DMS 273 (cell line): ENCODE measurements around the gene CTTNBP2NL.
"Not testable (repeated sequence)": the region's sequence is repeated elsewhere in the genome, so short reads cannot be mapped to it uniquely, and the experiment has no call there.

ENCODE experiments used
- DNase-seq: peaks from one replicate; lab custom pipeline; 2025; ENCODE audit not compliant: unreplicated experiment; lab: John Stamatoyannopoulos, UW

The CTTNBP2NL gene

GRCh38 chr1:112386731-112387346 lies 9.2 kb upstream of the CTTNBP2NL start:
- DNase-seq = peak; percentile 11

GRCh38 chr1:112387807-112388206 lies 8.2 kb upstream of the CTTNBP2NL start:
- no peak for DNase-seq

- no peak for DNase-seq
Observed at GRCh38 chr1:112388436-112388835, 7.6 kb upstream of the CTTNBP2NL start.

GRCh38 chr1:112389689-112390088 lies 6.3 kb upstream of the CTTNBP2NL start:
- no peak for DNase-seq

GRCh38 chr1:112390335-112390734 lies 5.7 kb upstream of the CTTNBP2NL start:
- not testable (repeated sequence) for DNase-seq

GRCh38 chr1:112390775-112391602 lies 5.0 kb upstream of the CTTNBP2NL start:
- DNase-seq = peak; percentile 97

GRCh38 chr1:112391603-112391940 lies 4.4 kb upstream of the CTTNBP2NL start:
- DNase-seq = no peak

GRCh38 chr1:112393631-112393974 lies 2.4 kb upstream of the CTTNBP2NL start:
- no peak for DNase-seq

- DNase-seq = no peak
Observed at GRCh38 chr1:112394743-112395062, 1.3 kb upstream of the CTTNBP2NL start.

- no peak for DNase-seq
Observed at GRCh38 chr1:112395256-112395820, 676 bp upstream of the CTTNBP2NL start.

GRCh38 chr1:112396653-112397471 lies 848 bp downstream of the CTTNBP2NL start:
- peak; percentile 35 for DNase-seq

GRCh38 chr1:112397841-112398240 lies 1.8 kb downstream of the CTTNBP2NL start:
- no peak for DNase-seq

- no peak for DNase-seq
Observed at GRCh38 chr1:112399456-112399855, 3.4 kb downstream of the CTTNBP2NL start.

- DNase-seq = not testable (repeated sequence)
Observed at GRCh38 chr1:112400706-112401105, 4.7 kb downstream of the CTTNBP2NL start.

- no peak for DNase-seq
Observed at GRCh38 chr1:112402682-112403643, 6.9 kb downstream of the CTTNBP2NL start.

- DNase-seq = no peak
Observed at GRCh38 chr1:112406771-112407170, 10.8 kb downstream of the CTTNBP2NL start.

- no peak for DNase-seq
Observed at GRCh38 chr1:112409414-112409813, 13.4 kb downstream of the CTTNBP2NL start.

GRCh38 chr1:112410673-112411072 lies 14.7 kb downstream of the CTTNBP2NL start:
- DNase-seq = no peak

- DNase-seq = no peak
Observed at GRCh38 chr1:112417271-112417670, 21.3 kb downstream of the CTTNBP2NL start.

GRCh38 chr1:112418099-112418892 lies 22.3 kb downstream of the CTTNBP2NL start:
- peak; percentile 53 for DNase-seq
